HCT116 (cell line): ENCODE results near the gene CERS5.

ENCODE experiments used
- ATF3 ChIP-seq: IDR thresholded peaks from 2 replicates; pipeline ENCODE4 v1.6.1; 2012
- CBX3 ChIP-seq: IDR thresholded peaks from 2 replicates; pipeline ENCODE4 v1.6.1; 2012; ENCODE audit warnings: low read depth
- JUND ChIP-seq: IDR thresholded peaks from 2 replicates; pipeline ENCODE4 v1.6.1; 2012
- POLR2A ChIP-seq: IDR thresholded peaks from 2 replicates; pipeline ENCODE4 v1.7.0; 2011; ENCODE audit warnings: borderline replicate concordance; ENCODE audit not compliant: insufficient read depth, insufficient read length; ENCODE audit errors: extremely low read depth
- POLR2AphosphoS5 ChIP-seq: IDR thresholded peaks from 2 replicates; pipeline ENCODE4 v1.6.1; 2011; ENCODE audit warnings: mild to moderate bottlenecking, low read depth, low read length, moderate library complexity
- RAD21 ChIP-seq: IDR thresholded peaks from 2 replicates; pipeline ENCODE4 v1.6.1; 2012; ENCODE audit warnings: low read depth, mild to moderate bottlenecking
- REST ChIP-seq: IDR thresholded peaks from 2 replicates; pipeline ENCODE4 v1.6.1; 2012; ENCODE audit warnings: low read depth
- SP1 ChIP-seq: IDR thresholded peaks from 2 replicates; pipeline ENCODE4 v1.6.1; 2012; ENCODE audit warnings: low read depth
- TCF7L2 ChIP-seq: IDR thresholded peaks from 2 replicates; pipeline ENCODE4 v1.7.0; 2011; ENCODE audit warnings: borderline replicate concordance, inconsistent platforms; ENCODE audit not compliant: insufficient read depth, insufficient read length; ENCODE audit errors: extremely low read depth
- ZNF274 ChIP-seq: fragments of 200-500 bp; sonication (Bioruptor generic); IDR thresholded peaks from 2 replicates; pipeline ENCODE4 v1.6.1; 2014; ENCODE audit warnings: mild to moderate bottlenecking, low read depth, low read length, inconsistent platforms
- TF ChIP-seq, protein P1 (sequence below), 3 experiments: fragments of 200-600 bp in 1 of 3; sonication (generic) in 1 of 3; IDR thresholded peaks in 2 of 3; conservative IDR thresholded peaks in 1 of 3; 2 replicates each; pipeline ENCODE4 v1.5.1; 2012 to 2017; ENCODE audit warnings: low read depth in 2 of 3, low read length in 2 of 3, antibody characterized with exemption in 1 of 3, borderline replicate concordance in 1 of 3, control low read depth in 1 of 3, mild to moderate bottlenecking in 1 of 3, mixed read lengths in 1 of 3, mixed run types in 1 of 3, moderate library complexity in 1 of 3; ENCODE audit not compliant: insufficient read depth in 1 of 3
- TF ChIP-seq, protein P2 (sequence below): IDR thresholded peaks from 2 replicates; pipeline ENCODE4 v1.6.1; 2011; ENCODE audit warnings: mild to moderate bottlenecking, low read length, moderate library complexity; ENCODE audit not compliant: insufficient replicate concordance; ENCODE audit errors: extremely low read depth

- TF ChIP-seq JUND: no peak
- TF ChIP-seq, protein P1, sequence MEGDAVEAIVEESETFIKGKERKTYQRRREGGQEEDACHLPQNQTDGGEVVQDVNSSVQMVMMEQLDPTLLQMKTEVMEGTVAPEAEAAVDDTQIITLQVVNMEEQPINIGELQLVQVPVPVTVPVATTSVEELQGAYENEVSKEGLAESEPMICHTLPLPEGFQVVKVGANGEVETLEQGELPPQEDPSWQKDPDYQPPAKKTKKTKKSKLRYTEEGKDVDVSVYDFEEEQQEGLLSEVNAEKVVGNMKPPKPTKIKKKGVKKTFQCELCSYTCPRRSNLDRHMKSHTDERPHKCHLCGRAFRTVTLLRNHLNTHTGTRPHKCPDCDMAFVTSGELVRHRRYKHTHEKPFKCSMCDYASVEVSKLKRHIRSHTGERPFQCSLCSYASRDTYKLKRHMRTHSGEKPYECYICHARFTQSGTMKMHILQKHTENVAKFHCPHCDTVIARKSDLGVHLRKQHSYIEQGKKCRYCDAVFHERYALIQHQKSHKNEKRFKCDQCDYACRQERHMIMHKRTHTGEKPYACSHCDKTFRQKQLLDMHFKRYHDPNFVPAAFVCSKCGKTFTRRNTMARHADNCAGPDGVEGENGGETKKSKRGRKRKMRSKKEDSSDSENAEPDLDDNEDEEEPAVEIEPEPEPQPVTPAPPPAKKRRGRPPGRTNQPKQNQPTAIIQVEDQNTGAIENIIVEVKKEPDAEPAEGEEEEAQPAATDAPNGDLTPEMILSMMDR (IDR thresholded peaks at IDR 0.05 in 2 of 3, conservative IDR thresholded peaks at IDR 0.05 in 1 of 3; ENCODE audit: borderline replicate concordance in 1 of 3, insufficient read depth in 1 of 3, low read depth in 2 of 3, low read length in 2 of 3): no peak
- no peak for TF ChIP-seq SP1
- no peak for TF ChIP-seq TCF7L2
- no peak for TF ChIP-seq POLR2AphosphoS5
- no peak for TF ChIP-seq ZNF274
- TF ChIP-seq POLR2A: no peak
- TF ChIP-seq, protein P2, sequence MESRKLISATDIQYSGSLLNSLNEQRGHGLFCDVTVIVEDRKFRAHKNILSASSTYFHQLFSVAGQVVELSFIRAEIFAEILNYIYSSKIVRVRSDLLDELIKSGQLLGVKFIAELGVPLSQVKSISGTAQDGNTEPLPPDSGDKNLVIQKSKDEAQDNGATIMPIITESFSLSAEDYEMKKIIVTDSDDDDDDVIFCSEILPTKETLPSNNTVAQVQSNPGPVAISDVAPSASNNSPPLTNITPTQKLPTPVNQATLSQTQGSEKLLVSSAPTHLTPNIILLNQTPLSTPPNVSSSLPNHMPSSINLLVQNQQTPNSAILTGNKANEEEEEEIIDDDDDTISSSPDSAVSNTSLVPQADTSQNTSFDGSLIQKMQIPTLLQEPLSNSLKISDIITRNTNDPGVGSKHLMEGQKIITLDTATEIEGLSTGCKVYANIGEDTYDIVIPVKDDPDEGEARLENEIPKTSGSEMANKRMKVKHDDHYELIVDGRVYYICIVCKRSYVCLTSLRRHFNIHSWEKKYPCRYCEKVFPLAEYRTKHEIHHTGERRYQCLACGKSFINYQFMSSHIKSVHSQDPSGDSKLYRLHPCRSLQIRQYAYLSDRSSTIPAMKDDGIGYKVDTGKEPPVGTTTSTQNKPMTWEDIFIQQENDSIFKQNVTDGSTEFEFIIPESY: no peak
- TF ChIP-seq CBX3: no peak
- TF ChIP-seq ATF3: no peak
- no peak for TF ChIP-seq RAD21
- no peak for TF ChIP-seq REST
Measured at GRCh38 chr12:50149311-50149710, 17.9 kb downstream of the CERS5 start.
